Measurements from ENCODE around the gene PNO1. TPM values are rescaled to one million over a fixed set of nuclear protein-coding genes. Genes with fewer than 3 reads are reported as not detected.

PNO1 gene
- total RNA-seq, 2 experiments from 2014 or later: 25.1 to 26.2 TPM

- POLR2A ChIA-PET: interaction anchor here (0.7 to 1.0 kb wide), 2 partner anchors 12 to 22 kb away, joined by 3 to 4 read pairs; no protein-coding TSS in a partner anchor
- no peak for TF ChIP-seq CTCF (IDR thresholded peaks at IDR 0.05)
- H3K36me3 Mint-ChIP-seq (ENCODE audit: low read depth): peaks cover 56% of the 10 kb centered on the region
- H3K9me3 Mint-ChIP-seq: no peaks in the 10 kb centered on the region
- no peaks in the 10 kb centered on the region for H3K27me3 Mint-ChIP-seq
- no peak for DNase-seq
- ATAC-seq: no peak
- no peak overlapping the region for H3K27ac Mint-ChIP-seq
- H3K4me3 Mint-ChIP-seq: no peak overlapping the region
- H3K4me1 Mint-ChIP-seq (ENCODE audit: low read depth): peaks cover 25% of the 10 kb centered on the region
- CTCF ChIA-PET: interaction anchor here (1.1 kb wide), 1 partner anchor 22 kb away, joined by 3 read pairs; no protein-coding TSS in a partner anchor
- intact Hi-C loops (cut with micrococcal nuclease): no loop called here
These were observed 6.0 kb downstream of the PNO1 start for GRCh38 chr2:68163641-68164040.

- intact Hi-C loops (cut with micrococcal nuclease): no loop called here
- no peak for TF ChIP-seq CTCF (IDR thresholded peaks at IDR 0.05)
- Mint-ChIP-seq H3K36me3 (ENCODE audit: low read depth) (peaks cover 38% of the 10 kb centered on the region), H3K27ac (no peak overlapping the region), H3K9me3 (no peaks in the 10 kb centered on the region), H3K4me1 (ENCODE audit: low read depth) (peaks cover 8% of the 10 kb centered on the region), H3K4me3 (no peak overlapping the region), H3K27me3 (no peaks in the 10 kb centered on the region)
- ATAC-seq (no peak), DNase-seq (no peak)
- ChIA-PET CTCF (interaction anchor here (1.0 to 5.3 kb wide), 7 partner anchors 10 to 115 kb away, joined by 3 to 34 read pairs (median 7); partner anchors contain the start of gene PNO1), POLR2A (interaction anchor here (1.5 to 2.3 kb wide), 2 partner anchors 10 to 13 kb away, joined by 4 to 15 read pairs; partner anchors contain the start of gene PNO1)
These were observed 9.5 kb downstream of the PNO1 start for GRCh38 chr2:68167186-68167585.

GRCh38 chr2:68169308-68169707 lies 11.6 kb downstream of the PNO1 start:
- H3K27me3 Mint-ChIP-seq: no peaks in the 10 kb centered on the region
- no peak for ATAC-seq
- no peak for TF ChIP-seq CTCF (IDR thresholded peaks at IDR 0.05)
- no peak for DNase-seq
- H3K4me3 Mint-ChIP-seq: no peak overlapping the region
- no peaks in the 10 kb centered on the region for H3K9me3 Mint-ChIP-seq
- peaks cover 11% of the 10 kb centered on the region for H3K4me1 Mint-ChIP-seq (ENCODE audit: low read depth)
- peaks cover 34% of the 10 kb centered on the region for H3K36me3 Mint-ChIP-seq (ENCODE audit: low read depth)
- ChIA-PET POLR2A (interaction anchor here (0.9 to 4.1 kb wide), 3 partner anchors 12 to 84 kb away, joined by 3 to 10 read pairs (median 3); partner anchors contain the start of gene PNO1), CTCF (interaction anchor here (0.8 to 5.3 kb wide), 8 partner anchors 12 to 151 kb away, joined by 3 to 34 read pairs (median 6); partner anchors contain the start of gene PNO1)
- intact Hi-C loops (cut with micrococcal nuclease): no loop called here
- H3K27ac Mint-ChIP-seq: no peak overlapping the region

- no peaks in the 10 kb centered on the region for H3K9me3 Mint-ChIP-seq
- peaks cover 37% of the 10 kb centered on the region for H3K36me3 Mint-ChIP-seq (ENCODE audit: low read depth)
- DNase-seq: no peak
- intact Hi-C loops (cut with micrococcal nuclease): no loop called here
- no peak for ATAC-seq
- H3K4me1 Mint-ChIP-seq (ENCODE audit: low read depth): peaks cover 8% of the 10 kb centered on the region
- no peak overlapping the region for H3K4me3 Mint-ChIP-seq
- no peak overlapping the region for H3K27ac Mint-ChIP-seq
- CTCF ChIA-PET: interaction anchor here (1.2 to 5.3 kb wide), 2 partner anchors 9 to 15 kb away, joined by 3 to 34 read pairs; no protein-coding TSS in a partner anchor
- POLR2A ChIA-PET: interaction anchor here (0.7 to 4.1 kb wide), 2 partner anchors 14 to 15 kb away, joined by 4 to 10 read pairs; partner anchors contain the start of gene PNO1
- no peak for TF ChIP-seq CTCF (IDR thresholded peaks at IDR 0.05)
- H3K27me3 Mint-ChIP-seq: no peaks in the 10 kb centered on the region
These were observed 13.5 kb downstream of the PNO1 start for GRCh38 chr2:68171146-68171545.

GRCh38 chr2:68171684-68172083 lies 14.0 kb downstream of the PNO1 start:
- H3K4me1 Mint-ChIP-seq (ENCODE audit: low read depth): peaks cover 8% of the 10 kb centered on the region
- no peak overlapping the region for H3K4me3 Mint-ChIP-seq
- intact Hi-C loops (cut with micrococcal nuclease): no loop called here
- ATAC-seq (no peak), DNase-seq (no peak)
- no peak overlapping the region for H3K27ac Mint-ChIP-seq
- no peak for TF ChIP-seq CTCF (IDR thresholded peaks at IDR 0.05)
- H3K36me3 Mint-ChIP-seq (ENCODE audit: low read depth): peaks cover 33% of the 10 kb centered on the region
- POLR2A ChIA-PET: interaction anchor here (4.1 kb wide), 1 partner anchor 14 kb away, joined by 10 read pairs; the partner anchor contains the start of gene PNO1
- H3K27me3 Mint-ChIP-seq: no peaks in the 10 kb centered on the region
- CTCF ChIA-PET: interaction anchor here (2.9 kb wide), 1 partner anchor 14 kb away, joined by 14 read pairs; no protein-coding TSS in a partner anchor
- no peaks in the 10 kb centered on the region for H3K9me3 Mint-ChIP-seq
